ENCODE results near the gene GXYLT2. TPM values are rescaled to one million over a fixed set of nuclear protein-coding genes. Genes with fewer than 3 reads are reported as not detected.

Gene GXYLT2
- total and polyA plus RNA-seq, 2 of the 13 experiments (the other 11 are each of a cell fraction or from before 2014, with no cell fraction given) = 4.3 to 6.9 TPM

GRCh38 chr3:72957297-72957696, 69.5 kb downstream of the GXYLT2 start (continued):
- TF ChIP-seq GRHL1 (CRISPR knock-in tag; conservative IDR thresholded peaks at IDR 0.05) = no peak
- TF ChIP-seq ZBTB39 (CRISPR knock-in tag; IDR thresholded peaks at IDR 0.05) = no peak
- no peak for TF ChIP-seq ELF1 (CRISPR knock-in tag; IDR thresholded peaks at IDR 0.05)
- TF ChIP-seq HDAC1 (CRISPR knock-in tag; IDR thresholded peaks at IDR 0.05) = no peak
- no peak for TF ChIP-seq ZSCAN20 (CRISPR knock-in tag; IDR thresholded peaks at IDR 0.05; ENCODE audit: borderline replicate concordance)
- TF ChIP-seq NFAT5 (CRISPR knock-in tag; IDR thresholded peaks at IDR 0.05) = no peak
- no peak for TF ChIP-seq ZC3H4 (CRISPR knock-in tag; IDR thresholded peaks at IDR 0.05; ENCODE audit: borderline replicate concordance)
- 0 out of 2 replicates have a peak, but pooled peaks have one; percentile 37 for TF ChIP-seq ZNF556 (CRISPR knock-in tag; IDR thresholded peaks at IDR 0.05; ENCODE audit: borderline replicate concordance)
- TF ChIP-seq TRIM24 (CRISPR knock-in tag; IDR thresholded peaks at IDR 0.05) = no peak
- no peak for TF ChIP-seq ZKSCAN5 (CRISPR knock-in tag; IDR thresholded peaks at IDR 0.05)
- TF ChIP-seq REST (IDR thresholded peaks at IDR 0.05; ENCODE audit: borderline replicate concordance in 1 of 2, low read depth in 1 of 2, low read length in 2 of 2) = peak in 1 of 2 experiments; percentile 58; a peak in 1 of 4 replicates
- no peak for TF ChIP-seq ATF1 (CRISPR knock-in tag; IDR thresholded peaks at IDR 0.05)
- no peak for TF ChIP-seq ZNF674 (CRISPR knock-in tag; IDR thresholded peaks at IDR 0.05; ENCODE audit: low read depth)

Measured in HepG2 (cell line).